ENCODE measurements around the gene NUP50. TPM values are rescaled to one million over a fixed set of nuclear protein-coding genes. Genes with fewer than 3 reads are reported as not detected.

NUP50 gene
- total RNA-seq, 3 donors from 2014 or later (not counting 1 experiment from before 2014, with no cell fraction given): 63.9 to 99.4 (median 98.6) TPM

GRCh38 chr22:45203150-45203951 is 39.6 kb downstream of the NUP50 start:
- Mint-ChIP-seq H3K4me1 (peaks cover 0 to 6% of the 10 kb centered on the region in 2 donors), H3K27ac (no peak overlapping the region)
- TF ChIP-seq CTCF (IDR thresholded peaks at IDR 0.05): no peak

GRCh38 chr22:45204241-45204640 is 40.5 kb downstream of the NUP50 start:
- TF ChIP-seq CTCF (IDR thresholded peaks at IDR 0.05): no peak
- peaks cover 37% of the 10 kb centered on the region for H3K36me3 ChIP-seq (ENCODE audit: control insufficient read depth, insufficient read depth, low read length)
- DNase-seq (no peak), ATAC-seq (no peak)
- no peaks in the 10 kb centered on the region for H3K9me3 ChIP-seq (ENCODE audit: control insufficient read depth, insufficient read depth, low read length)
- Mint-ChIP-seq H3K36me3 (no peaks in the 10 kb centered on the region), H3K27me3 (ENCODE audit: low read depth in 2 of 2) (no peaks in the 10 kb centered on the region), H3K27ac (no peak overlapping the region), H3K9me3 (no peaks in the 10 kb centered on the region), H3K4me1 (peaks cover 0 to 6% of the 10 kb centered on the region in 2 donors), H3K4me3 (no peak overlapping the region)
- 94% methylated on average over 13 of the region's 13 CpGs for WGBS (ENCODE audit: insufficient coverage)
- H3K27ac ChIP-seq (ENCODE audit: low read length): no peak overlapping the region
- no peak overlapping the region for H3K4me3 ChIP-seq (ENCODE audit: low read length)
- H3K4me1 ChIP-seq (ENCODE audit: control insufficient read depth, insufficient read depth, low read length): no peaks in the 10 kb centered on the region
- no peaks in the 10 kb centered on the region for H3K27me3 ChIP-seq (ENCODE audit: control insufficient read depth, insufficient read depth, low read length)
- intact Hi-C loops (cut with micrococcal nuclease): no loop called here

More at GRCh38 chr22:45203150-45203951, 39.6 kb downstream of the NUP50 start:
- WGBS (ENCODE audit: insufficient coverage): 96% methylated on average over 40 of the region's 40 CpGs
- H3K36me3 Mint-ChIP-seq: no peaks in the 10 kb centered on the region
- Histone ChIP-seq H3K27me3 (ENCODE audit: control insufficient read depth, insufficient read depth, low read length) (no peaks in the 10 kb centered on the region), H3K27ac (ENCODE audit: low read length) (no peak overlapping the region), H3K9me3 (ENCODE audit: control insufficient read depth, insufficient read depth, low read length) (no peaks in the 10 kb centered on the region), H3K4me1 (ENCODE audit: control insufficient read depth, insufficient read depth, low read length) (no peaks in the 10 kb centered on the region), H3K36me3 (ENCODE audit: control insufficient read depth, insufficient read depth, low read length) (peaks cover 42% of the 10 kb centered on the region), H3K4me3 (ENCODE audit: low read length) (no peak overlapping the region)
- intact Hi-C loops (cut with micrococcal nuclease): no loop called here
- no peaks in the 10 kb centered on the region for H3K9me3 Mint-ChIP-seq
- DNase-seq (no peak), ATAC-seq (no peak)
- H3K27me3 Mint-ChIP-seq (ENCODE audit: low read depth in 2 of 2): no peaks in the 10 kb centered on the region
- no peak overlapping the region for H3K4me3 Mint-ChIP-seq

- Mint-ChIP-seq H3K27ac (no peak overlapping the region), H3K4me3 (no peak overlapping the region), H3K4me1 (peaks cover 0 to 6% of the 10 kb centered on the region in 2 donors), H3K27me3 (ENCODE audit: low read depth in 2 of 2) (no peaks in the 10 kb centered on the region), H3K9me3 (no peaks in the 10 kb centered on the region), H3K36me3 (no peaks in the 10 kb centered on the region)
- H3K27me3 ChIP-seq (ENCODE audit: control insufficient read depth, insufficient read depth, low read length): no peaks in the 10 kb centered on the region
- peaks cover 32% of the 10 kb centered on the region for H3K36me3 ChIP-seq (ENCODE audit: control insufficient read depth, insufficient read depth, low read length)
- TF ChIP-seq CTCF (IDR thresholded peaks at IDR 0.05): no peak
- ATAC-seq (no peak), DNase-seq (no peak)
- H3K27ac ChIP-seq (ENCODE audit: low read length): no peak overlapping the region
- H3K4me3 ChIP-seq (ENCODE audit: low read length): no peak overlapping the region
- 97% methylated on average over 14 of the region's 14 CpGs for WGBS (ENCODE audit: insufficient coverage)
- intact Hi-C loops (cut with micrococcal nuclease): no loop called here
- H3K4me1 ChIP-seq (ENCODE audit: control insufficient read depth, insufficient read depth, low read length): no peaks in the 10 kb centered on the region
- H3K9me3 ChIP-seq (ENCODE audit: control insufficient read depth, insufficient read depth, low read length): no peaks in the 10 kb centered on the region
These were observed 41.1 kb downstream of the NUP50 start for GRCh38 chr22:45204819-45205218.

Measured in natural killer cell (primary cell).